Nucleus accumbens (tissue), 56 donors: ENCODE results near the gene SMYD3.

Experiments used
- DNase-seq, 56 donors: peaks; one replicate each; lab custom pipeline; 2025; lab: John Stamatoyannopoulos, UW

SMYD3 gene

GRCh38 chr1:246193537-246193936 lies 313.5 kb downstream of the SMYD3 start:
- no peak for DNase-seq

DNA sequence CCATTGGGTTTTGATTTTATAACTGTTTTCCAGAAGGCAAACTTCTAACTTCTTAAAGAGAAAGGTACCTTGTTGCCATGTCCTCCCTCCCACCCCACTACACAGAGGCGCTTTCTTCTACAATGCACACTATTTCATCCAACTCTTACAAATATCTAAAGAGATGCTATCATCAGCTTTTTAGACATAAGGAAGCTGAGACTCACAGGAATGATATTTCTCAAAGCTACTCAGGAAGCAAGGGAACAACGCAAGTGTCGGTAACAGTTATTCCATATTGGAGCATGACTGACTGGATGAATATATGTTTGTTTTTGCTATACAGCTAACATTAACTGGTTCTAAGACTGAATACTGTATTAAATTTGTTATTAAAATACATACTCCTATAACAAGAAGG lies 318.0 kb downstream of the SMYD3 start:
- DNase-seq: no peak

- DNase-seq: no peak
These were observed 319.2 kb downstream of the SMYD3 start for GRCh38 chr1:246187834-246188372.

DNA sequence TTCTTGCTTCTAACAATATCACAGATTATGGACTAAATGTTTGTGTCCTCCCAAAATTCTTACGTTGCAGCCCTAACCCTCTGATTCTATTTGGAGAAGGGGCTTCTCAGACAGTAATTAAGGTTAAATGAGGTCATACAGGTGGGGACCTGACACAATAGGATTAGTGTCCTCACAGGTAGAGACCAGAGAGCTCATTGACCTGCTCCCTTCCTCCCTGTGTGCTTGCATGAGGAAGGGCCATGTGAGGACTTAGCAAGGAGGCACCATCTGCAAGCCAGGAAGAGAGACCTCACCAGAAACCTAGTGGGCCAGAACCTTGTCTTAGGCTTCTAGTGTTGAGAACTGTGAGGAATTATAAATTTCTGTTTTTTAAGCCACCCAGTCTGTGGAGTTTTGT lies 322.6 kb downstream of the SMYD3 start:
- DNase-seq: no peak

- DNase-seq: no peak
These were observed 324.8 kb downstream of the SMYD3 start for GRCh38 chr1:246182149-246182851.

DNA sequence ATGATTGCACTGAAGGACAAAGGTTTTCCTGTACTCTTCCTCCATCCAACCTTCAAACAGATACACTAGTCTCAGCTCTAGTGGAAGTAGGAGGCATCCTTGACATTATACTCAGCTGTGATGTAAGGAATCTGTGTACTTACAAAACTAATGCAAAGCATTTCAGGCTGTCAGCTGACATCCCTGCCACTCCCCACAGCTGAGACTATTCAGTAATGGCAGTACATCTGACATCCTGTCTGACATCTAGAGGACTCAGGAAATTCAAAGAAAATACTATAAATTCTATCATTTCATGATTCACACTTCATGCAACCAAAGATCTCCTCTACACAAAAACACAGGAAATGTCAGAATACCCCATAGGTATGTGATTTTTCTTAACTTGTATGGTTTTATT lies 325.8 kb downstream of the SMYD3 start:
- DNase-seq: no peak

- DNase-seq: no peak
These were observed 327.7 kb downstream of the SMYD3 start for GRCh38 chr1:246179401-246179800.

- no peak for DNase-seq
These were observed 328.3 kb downstream of the SMYD3 start for GRCh38 chr1:246178717-246179311.

DNA sequence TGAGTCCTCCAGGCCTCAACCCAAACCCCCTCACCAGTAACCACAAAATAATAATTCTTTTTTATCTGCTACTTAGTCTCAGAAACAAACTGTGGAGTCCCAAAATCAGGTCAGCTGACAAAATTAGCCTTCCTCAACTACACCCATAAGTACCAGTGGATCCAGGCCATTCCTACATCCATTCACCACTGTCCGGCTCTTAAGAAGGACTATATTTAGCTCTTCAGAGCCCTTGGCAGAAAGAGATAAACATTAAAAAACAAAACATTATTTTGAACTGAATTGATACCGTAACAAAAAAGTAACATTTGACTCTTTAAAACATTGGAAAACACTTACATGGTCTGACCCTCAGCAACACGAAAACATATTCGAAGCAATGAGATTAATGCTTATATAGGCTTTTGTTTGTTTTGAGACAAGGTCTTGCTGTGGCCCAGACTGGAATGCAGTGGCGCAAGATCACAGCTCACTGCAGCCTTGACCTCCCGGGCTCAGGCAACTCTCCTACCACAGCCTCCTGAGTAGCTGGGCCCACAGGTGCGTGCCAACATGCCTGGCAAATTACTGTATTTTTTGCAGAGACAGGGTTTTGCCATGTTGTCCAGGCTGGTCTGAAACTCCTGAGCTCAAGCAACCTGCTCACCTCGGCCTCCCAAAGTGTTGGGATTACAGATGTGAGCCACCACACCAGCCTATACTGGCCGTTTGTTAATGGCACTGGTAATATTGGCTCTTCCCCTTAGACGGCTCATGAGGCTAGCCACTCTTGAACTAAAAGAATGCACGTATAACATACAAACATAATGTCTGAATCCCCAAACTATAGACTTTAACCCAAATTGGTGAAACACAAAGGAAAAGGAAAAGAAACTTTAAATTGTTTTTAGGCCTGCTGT lies 330.7 kb downstream of the SMYD3 start:
- no peak for DNase-seq

- no peak for DNase-seq
These were observed 336.4 kb downstream of the SMYD3 start for GRCh38 chr1:246170574-246171261.

- no peak for DNase-seq
These were observed 337.6 kb downstream of the SMYD3 start for GRCh38 chr1:246169486-246169885.

DNA sequence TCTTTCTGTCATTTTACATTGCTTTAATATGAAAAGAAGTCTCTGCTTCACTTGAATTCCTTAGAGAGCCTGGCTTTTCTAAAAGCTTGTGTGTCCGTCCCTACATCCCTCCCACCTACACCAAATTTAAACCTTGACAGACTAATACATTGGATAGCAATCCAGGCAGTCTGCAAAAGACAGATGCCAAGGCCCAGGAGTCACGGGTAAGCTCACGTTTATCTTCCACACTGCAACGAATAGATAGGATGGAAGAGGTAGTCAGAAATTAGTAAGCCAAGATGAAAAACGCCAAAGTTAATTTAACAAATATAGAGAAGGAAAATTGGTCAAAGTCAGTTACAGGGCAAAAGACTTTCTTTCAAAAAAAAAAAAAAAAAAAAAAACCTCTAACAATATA lies 338.1 kb downstream of the SMYD3 start:
- DNase-seq: no peak

DNA sequence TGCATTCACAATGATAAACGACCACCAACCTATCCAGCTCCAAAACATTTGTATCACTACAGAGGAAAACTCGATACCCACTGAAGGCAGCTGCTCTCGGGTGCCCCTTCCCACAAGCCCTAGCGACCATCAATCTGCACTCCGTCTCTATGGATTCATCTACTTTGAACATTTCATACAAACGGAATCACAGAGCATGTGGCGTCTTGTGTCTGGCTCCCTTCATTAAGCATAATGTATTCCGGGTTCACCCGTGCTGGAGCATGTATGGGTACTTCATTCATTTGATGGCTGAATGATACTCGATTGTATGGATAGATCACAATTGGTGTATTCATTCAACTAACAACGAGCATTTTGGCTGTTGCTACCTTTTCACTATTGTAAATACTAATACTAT lies 340.2 kb downstream of the SMYD3 start:
- no peak for DNase-seq

- DNase-seq: no peak
These were observed 341.0 kb downstream of the SMYD3 start for GRCh38 chr1:246165826-246166709.

GRCh38 chr1:246164764-246165163 lies 342.3 kb downstream of the SMYD3 start:
- DNase-seq: no peak

DNA sequence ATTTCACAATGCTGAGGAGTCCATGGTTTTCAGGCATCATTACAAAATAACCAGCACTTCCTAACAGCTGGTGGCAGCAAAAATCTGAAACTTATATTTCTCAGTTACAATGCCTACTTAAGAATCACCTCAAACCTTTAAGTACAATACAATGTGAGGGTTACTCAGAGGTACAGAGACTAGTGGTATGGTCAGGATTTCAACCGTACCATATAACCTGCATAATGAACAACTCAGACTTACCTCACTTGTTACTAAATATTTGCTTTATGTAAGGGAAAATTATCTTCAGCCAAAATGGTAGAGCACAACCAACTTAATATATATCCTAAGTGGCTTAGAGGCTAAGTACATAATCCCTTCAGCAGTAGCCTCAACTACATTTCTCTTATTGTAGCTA lies 344.5 kb downstream of the SMYD3 start:
- DNase-seq: no peak

GRCh38 chr1:246161626-246162025 lies 345.5 kb downstream of the SMYD3 start:
- no peak for DNase-seq

DNA sequence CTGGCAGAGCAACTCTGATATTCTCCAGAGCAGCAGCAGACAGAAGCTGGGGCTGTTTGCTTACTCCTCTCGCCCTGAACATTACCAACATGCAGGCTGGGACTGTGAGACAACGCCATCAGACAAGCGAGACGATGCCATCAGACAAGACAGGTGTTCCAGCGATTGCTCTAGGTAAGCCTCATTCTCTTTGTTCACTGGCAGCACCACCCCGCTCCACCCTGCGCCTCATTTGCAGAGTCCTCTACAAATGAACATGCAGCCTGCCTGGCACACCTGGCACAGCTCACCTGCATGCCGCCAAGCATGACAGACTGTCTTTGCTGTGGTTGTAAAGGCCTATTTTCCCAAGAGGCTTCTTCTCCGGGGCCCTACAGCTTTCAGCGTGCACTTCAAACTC lies 346.2 kb downstream of the SMYD3 start:
- DNase-seq: no peak

- DNase-seq: no peak
These were observed 346.7 kb downstream of the SMYD3 start for GRCh38 chr1:246160374-246160773.
